ENCODE data around the gene CBLL2.
"Not testable (repeated sequence)": the region's sequence is repeated elsewhere in the genome, so short reads cannot be mapped to it uniquely, and the experiment has no call there.

The CBLL2 gene

DNA sequence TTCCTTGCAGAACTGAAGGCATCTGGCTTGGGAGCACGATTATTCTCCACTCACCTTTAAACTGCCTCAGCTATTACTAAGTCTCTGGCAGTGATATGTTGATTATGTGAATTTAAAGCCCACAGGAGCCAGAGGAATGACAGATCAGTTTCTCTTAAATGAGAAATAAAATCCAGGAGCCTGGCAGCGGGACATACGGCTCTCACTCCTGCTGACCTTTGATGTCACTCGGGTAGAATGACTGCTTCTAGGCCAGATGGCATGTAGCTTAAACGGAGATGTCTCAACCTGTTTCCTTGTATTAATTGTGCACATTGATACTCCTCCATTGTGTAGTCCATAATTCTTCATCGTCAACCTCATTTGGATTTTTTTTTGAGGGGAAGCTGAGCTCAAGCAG is 4.0 kb upstream of the CBLL2 start:
- TF ChIP-seq, protein P1, sequence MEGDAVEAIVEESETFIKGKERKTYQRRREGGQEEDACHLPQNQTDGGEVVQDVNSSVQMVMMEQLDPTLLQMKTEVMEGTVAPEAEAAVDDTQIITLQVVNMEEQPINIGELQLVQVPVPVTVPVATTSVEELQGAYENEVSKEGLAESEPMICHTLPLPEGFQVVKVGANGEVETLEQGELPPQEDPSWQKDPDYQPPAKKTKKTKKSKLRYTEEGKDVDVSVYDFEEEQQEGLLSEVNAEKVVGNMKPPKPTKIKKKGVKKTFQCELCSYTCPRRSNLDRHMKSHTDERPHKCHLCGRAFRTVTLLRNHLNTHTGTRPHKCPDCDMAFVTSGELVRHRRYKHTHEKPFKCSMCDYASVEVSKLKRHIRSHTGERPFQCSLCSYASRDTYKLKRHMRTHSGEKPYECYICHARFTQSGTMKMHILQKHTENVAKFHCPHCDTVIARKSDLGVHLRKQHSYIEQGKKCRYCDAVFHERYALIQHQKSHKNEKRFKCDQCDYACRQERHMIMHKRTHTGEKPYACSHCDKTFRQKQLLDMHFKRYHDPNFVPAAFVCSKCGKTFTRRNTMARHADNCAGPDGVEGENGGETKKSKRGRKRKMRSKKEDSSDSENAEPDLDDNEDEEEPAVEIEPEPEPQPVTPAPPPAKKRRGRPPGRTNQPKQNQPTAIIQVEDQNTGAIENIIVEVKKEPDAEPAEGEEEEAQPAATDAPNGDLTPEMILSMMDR (conservative IDR thresholded peaks at IDR 0.05; ENCODE audit: low read length), result no peak
- no peak overlapping the region for H3K4me3 ChIP-seq (ENCODE audit: low read length)
- DNase-seq (ENCODE audit: low read depth), result no peak

DNA sequence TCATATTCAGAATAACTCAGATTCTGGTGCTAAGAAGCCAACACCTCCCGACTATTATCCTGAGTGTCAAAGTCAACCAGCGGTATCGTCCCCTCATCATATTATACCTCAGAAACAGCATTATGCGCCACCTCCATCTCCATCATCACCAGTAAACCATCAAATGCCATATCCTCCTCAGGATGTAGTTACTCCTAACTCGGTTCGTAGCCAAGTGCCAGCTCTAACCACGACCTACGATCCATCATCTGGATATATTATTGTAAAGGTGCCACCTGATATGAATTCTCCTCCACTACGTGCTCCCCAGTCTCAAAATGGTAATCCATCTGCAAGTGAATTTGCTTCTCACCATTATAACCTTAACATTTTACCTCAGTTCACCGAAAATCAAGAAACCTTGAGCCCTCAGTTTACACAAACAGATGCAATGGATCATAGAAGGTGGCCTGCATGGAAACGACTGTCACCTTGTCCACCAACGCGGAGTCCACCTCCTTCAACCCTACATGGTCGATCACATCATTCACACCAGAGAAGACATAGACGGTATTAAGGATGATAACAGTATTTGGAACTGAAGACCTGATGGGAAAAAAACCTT is 1.1 kb downstream of the CBLL2 start:
- no peak for DNase-seq (ENCODE audit: low read depth)
- TF ChIP-seq, protein P1 (conservative IDR thresholded peaks at IDR 0.05; ENCODE audit: low read length), result no peak
- H3K4me3 ChIP-seq (ENCODE audit: low read length), result no peak overlapping the region

DNA sequence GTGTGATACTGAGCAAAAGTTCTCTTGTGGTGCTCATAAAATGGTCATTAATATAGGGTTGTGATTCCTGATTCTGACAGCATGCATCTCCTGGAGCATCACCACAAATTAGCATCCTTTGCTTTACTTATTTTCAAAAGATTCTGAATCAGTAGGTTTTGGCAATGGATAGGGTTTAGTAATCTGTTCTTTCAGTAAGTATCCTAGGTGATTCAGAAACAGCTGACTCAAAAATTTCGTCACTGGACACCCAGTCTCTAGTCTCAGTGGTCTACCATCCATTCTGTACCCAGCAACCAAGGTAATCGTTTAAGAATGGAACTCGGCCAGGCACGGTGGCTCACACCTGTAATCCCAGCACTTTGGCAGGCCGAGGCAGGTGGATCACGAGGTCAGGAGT is 4.1 kb downstream of the CBLL2 start:
- TF ChIP-seq, protein P1 (conservative IDR thresholded peaks at IDR 0.05; ENCODE audit: low read length), result no peak
- DNase-seq (ENCODE audit: low read depth), result no peak
- no peak overlapping the region for H3K4me3 ChIP-seq (ENCODE audit: low read length)

DNA sequence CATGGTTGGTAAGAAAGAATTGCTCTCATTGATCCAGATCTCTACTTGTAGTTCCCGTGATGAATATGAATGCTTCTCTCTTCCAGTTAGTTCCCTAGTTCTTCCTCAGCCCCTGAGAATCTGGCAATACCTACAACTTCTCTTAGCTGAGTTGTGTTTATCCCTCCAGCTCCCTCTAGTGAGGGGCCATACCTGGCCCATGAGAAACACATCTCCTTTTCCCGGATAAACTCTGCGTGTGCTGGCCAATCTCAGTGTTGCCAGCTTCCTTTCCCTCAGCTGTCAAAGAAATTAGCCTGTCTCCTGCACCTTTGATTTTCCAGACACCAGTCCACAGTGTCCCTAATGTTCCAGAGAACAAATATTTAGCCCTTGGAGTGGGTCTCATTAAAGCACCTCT is 5.7 kb downstream of the CBLL2 start:
- DNase-seq (ENCODE audit: low read depth), result no peak
- no peak overlapping the region for H3K4me3 ChIP-seq (ENCODE audit: low read length)
- TF ChIP-seq, protein P1 (conservative IDR thresholded peaks at IDR 0.05; ENCODE audit: low read length), result 0 out of 2 replicates have a peak, but pooled peaks have one; percentile 2

DNA sequence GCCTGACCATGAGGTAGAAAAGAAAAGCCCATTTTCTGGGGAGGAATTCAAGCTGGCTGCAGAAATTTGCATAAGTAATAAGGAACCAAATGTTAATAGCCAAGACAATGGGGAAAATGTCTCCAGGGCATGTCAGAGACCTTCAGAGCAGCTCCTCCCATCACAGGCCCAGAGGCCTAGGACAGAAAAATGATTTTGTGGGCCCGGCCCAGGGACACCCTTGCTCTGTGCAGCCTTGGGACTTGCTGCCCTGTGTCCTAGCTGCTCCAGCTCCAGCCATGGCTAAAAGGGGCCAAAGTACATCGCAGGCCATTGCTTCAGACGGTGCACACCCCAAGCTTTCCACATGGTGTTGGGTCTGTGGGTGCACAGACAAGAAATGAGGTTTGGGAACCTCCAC is 16.5 kb downstream of the CBLL2 start:
- DNase-seq (ENCODE audit: low read depth); H3K4me3 ChIP-seq (ENCODE audit: low read length): not testable (repeated sequence)

DNA sequence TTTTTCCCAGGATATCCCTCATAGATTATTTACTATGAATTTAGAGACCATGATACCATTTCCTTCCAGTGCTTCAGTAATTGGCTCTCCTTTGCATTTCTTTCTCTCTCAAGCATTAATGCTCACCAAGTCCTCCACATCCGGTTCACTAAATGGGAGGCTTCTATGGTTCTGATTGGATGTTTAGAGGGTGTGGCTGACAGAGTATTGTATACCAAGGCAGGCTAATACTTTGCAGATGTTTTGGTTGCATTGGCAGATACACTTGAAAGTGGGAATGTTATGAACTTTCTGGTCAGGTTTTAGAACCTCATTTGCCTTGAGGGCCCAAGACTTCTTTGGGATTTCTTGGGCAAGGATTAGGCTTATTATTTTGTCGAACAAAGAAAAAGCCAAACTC is 24.2 kb downstream of the CBLL2 start:
- DNase-seq (ENCODE audit: low read depth), result peak; percentile 47
- TF ChIP-seq, protein P1 (conservative IDR thresholded peaks at IDR 0.05; ENCODE audit: low read length), result no peak

DNA sequence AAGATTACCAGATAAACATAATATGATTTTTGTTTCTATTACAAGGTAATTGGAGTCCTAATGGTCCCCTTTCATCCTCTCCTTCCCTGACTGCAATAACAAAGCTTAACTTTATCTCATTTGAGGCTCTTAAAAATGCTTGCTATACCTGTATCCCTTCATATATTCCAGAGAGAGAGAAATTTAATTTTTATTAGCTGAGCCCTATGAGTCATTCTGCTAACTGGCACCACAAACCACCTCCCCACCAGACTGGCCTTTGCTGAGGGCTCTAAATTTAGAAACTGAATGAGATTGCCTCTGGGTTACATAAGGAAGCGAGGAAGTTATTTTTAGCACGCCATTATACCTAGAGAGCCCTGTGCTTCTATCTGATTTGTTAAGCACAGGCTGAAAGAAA is 27.4 kb downstream of the CBLL2 start:
- TF ChIP-seq, protein P1 (conservative IDR thresholded peaks at IDR 0.05; ENCODE audit: low read length), result no peak
- H3K4me3 ChIP-seq (ENCODE audit: low read length), result no peak overlapping the region
- peak; percentile 74 for DNase-seq (ENCODE audit: low read depth)

More for the DNA sequence above, 24.2 kb downstream of the CBLL2 start:
- no peak overlapping the region for H3K4me3 ChIP-seq (ENCODE audit: low read length)

DNA sequence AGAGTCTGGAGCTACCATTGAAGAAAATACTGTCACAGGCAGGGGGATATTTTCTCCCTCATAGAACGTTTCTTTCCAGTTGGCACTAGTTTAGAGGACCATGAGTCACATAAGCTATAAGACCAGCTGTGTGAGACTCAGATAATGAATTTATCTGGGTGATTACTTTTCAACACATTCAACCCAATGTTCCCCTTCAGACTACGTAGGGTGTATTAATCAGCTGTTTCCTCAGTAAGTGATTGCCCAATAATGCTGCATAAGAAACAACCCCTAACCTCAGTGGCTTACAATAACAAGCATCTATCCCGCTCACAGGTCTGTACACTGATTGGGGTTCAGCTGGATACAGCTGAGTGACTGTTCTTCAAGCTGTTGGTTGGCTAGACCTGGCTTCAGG is 38.1 kb downstream of the CBLL2 start:
- no peak overlapping the region for H3K4me3 ChIP-seq (ENCODE audit: low read length)
- no peak for DNase-seq (ENCODE audit: low read depth)
- TF ChIP-seq, protein P1 (conservative IDR thresholded peaks at IDR 0.05; ENCODE audit: low read length), result no peak

Data from AG10803 (cell line).